ENCODE measurements around the gene ITM2B.
A peak's percentile ranks its signal among the peaks of the same experiment; 100 is the strongest.

Gene ITM2B

GRCh38 chr13:48263196-48263595 is 30.2 kb downstream of the ITM2B start:
- DNase-seq (ENCODE audit: low spot score), result no peak

- no peak for DNase-seq (ENCODE audit: low spot score)
Measured at GRCh38 chr13:48264058-48264457, 31.1 kb downstream of the ITM2B start.

GRCh38 chr13:48265217-48265815 is 32.3 kb downstream of the ITM2B start:
- peak; percentile 43 for DNase-seq (ENCODE audit: low spot score)

- DNase-seq (ENCODE audit: low spot score), result no peak
Measured at GRCh38 chr13:48266150-48266549, 33.1 kb downstream of the ITM2B start.

- no peak for DNase-seq (ENCODE audit: low spot score)
Measured at GRCh38 chr13:48266701-48267639, 34.0 kb downstream of the ITM2B start.

GRCh38 chr13:48268019-48268418 is 35.0 kb downstream of the ITM2B start:
- no peak for DNase-seq (ENCODE audit: low spot score)

GRCh38 chr13:48273346-48273745 is 40.3 kb downstream of the ITM2B start:
- no peak for DNase-seq (ENCODE audit: low spot score)

GRCh38 chr13:48275507-48275906 is 42.5 kb downstream of the ITM2B start:
- no peak for DNase-seq (ENCODE audit: low spot score)

- DNase-seq (ENCODE audit: low spot score), result no peak
Measured at GRCh38 chr13:48278806-48279205, 45.8 kb downstream of the ITM2B start.

GRCh38 chr13:48281556-48281955 is 48.5 kb downstream of the ITM2B start:
- no peak for DNase-seq (ENCODE audit: low spot score)

GRCh38 chr13:48291730-48292129 is 58.7 kb downstream of the ITM2B start:
- no peak for DNase-seq (ENCODE audit: low spot score)

GRCh38 chr13:48292650-48293049 is 59.6 kb downstream of the ITM2B start:
- no peak for DNase-seq (ENCODE audit: low spot score)

GRCh38 chr13:48294653-48295052 is 61.6 kb downstream of the ITM2B start:
- no peak for DNase-seq (ENCODE audit: low spot score)

GRCh38 chr13:48295271-48295670 is 62.3 kb downstream of the ITM2B start:
- DNase-seq (ENCODE audit: low spot score), result no peak

GRCh38 chr13:48296528-48296927 is 63.5 kb downstream of the ITM2B start:
- no peak for DNase-seq (ENCODE audit: low spot score)

GRCh38 chr13:48297131-48297786 is 64.3 kb downstream of the ITM2B start:
- no peak for DNase-seq (ENCODE audit: low spot score)

GRCh38 chr13:48299591-48299990 is 66.6 kb downstream of the ITM2B start:
- DNase-seq (ENCODE audit: low spot score), result no peak

GRCh38 chr13:48302871-48303358 is 69.9 kb downstream of the ITM2B start:
- DNase-seq (ENCODE audit: low spot score), result peak; percentile 58

GRCh38 chr13:48303359-48304142 is 70.5 kb downstream of the ITM2B start, which contains the start of gene RB1:
Gene RB1 (plus strand): TSS chr13:48303751. CDS start chr13:48303913, 162 bp downstream.
- peak; percentile 90 for DNase-seq (ENCODE audit: low spot score)

- DNase-seq (ENCODE audit: low spot score), result peak; percentile 97
Measured at GRCh38 chr13:48304143-48304876, 71.3 kb downstream of the ITM2B start.

- DNase-seq (ENCODE audit: low spot score), result no peak
Measured at GRCh38 chr13:48311223-48311622, 78.2 kb downstream of the ITM2B start.

Measured in NAMALWA (cell line).